Hepatocyte (in vitro differentiated cells): ENCODE results near the gene SIN3A.

Source experiments
- CTCF ChIP-seq: fragments of 200-600 bp; sonication (generic); IDR thresholded peaks from 2 replicates; pipeline ENCODE4 v1.5.1; 2016; ENCODE audit warnings: antibody characterized with exemption, mild to moderate bottlenecking; ENCODE audit not compliant: poor library complexity
- EZH2 ChIP-seq: fragments of 200-600 bp; sonication (generic); IDR thresholded peaks from 2 replicates; pipeline ENCODE4 v1.6.1; 2016; ENCODE audit warnings: antibody characterized with exemption, mild to moderate bottlenecking, borderline replicate concordance
- EZH2phosphoT487 ChIP-seq: fragments of 200-600 bp; sonication (generic); IDR thresholded peaks from one replicate; pipeline ENCODE4 v1.6.1; 2018; ENCODE audit warnings: antibody characterized with exemption, mild to moderate bottlenecking, low read depth, moderate library complexity; ENCODE audit not compliant: unreplicated experiment, severe bottlenecking

- TF ChIP-seq CTCF, result no peak
- TF ChIP-seq EZH2, result no peak
- TF ChIP-seq EZH2phosphoT487, result no peak
These were observed 80.0 kb downstream of the SIN3A start for GRCh38 chr15:75371486-75371885.
